Glutamatergic neuron (in vitro differentiated cells): Measurements from ENCODE around the gene ATF4. TPM values are rescaled to one million over a fixed set of nuclear protein-coding genes. Genes with fewer than 3 reads are reported as not detected.

Experiments
- total RNA-seq: library from RNA; stranded (reverse); fragmentation: NEBNext Ultra II Directional; extraction: Animal tissue kit (Norgen Biotek cat#: 25700); gene quantifications from one replicate; pipeline ENCODE4 v1.2.1, GENCODE V29; 2021; ENCODE audit not compliant: unreplicated experiment

ATF4 gene
- total RNA-seq, 1 donor from 2014 or later: 509 TPM

Other genes with a start within 250 kb of the ATF4 start
- 1,061 TPM for gene RPL3, start 200.9 kb upstream of the ATF4 start, total RNA-seq
- 49.5 TPM for gene SYNGR1, start 170.6 kb upstream of the ATF4 start, total RNA-seq
- gene TAB1, start 120.8 kb upstream of the ATF4 start, total RNA-seq: 27.5 TPM
- gene MGAT3, start 63.5 kb upstream of the ATF4 start, total RNA-seq: 12.8 TPM
- 40.0 TPM for gene MIEF1, start 18.3 kb upstream of the ATF4 start, total RNA-seq
- gene RPS19BP1, start 12.2 kb downstream of the ATF4 start, total RNA-seq: 59.6 TPM
- 0.12 TPM for gene CACNA1I, start 50.2 kb downstream of the ATF4 start, total RNA-seq